Dedifferentiated amniotic fluid mesenchymal stem cell (primary cell): ENCODE data around the gene GNG12.
A peak's percentile ranks its signal among the peaks of the same experiment; 100 is the strongest.

Experiments
- DNase-seq: peaks from one replicate; pipeline ENCODE4 v3.0.0-alpha.2; 2016; ENCODE audit errors: extremely low spot score

Gene GNG12

GRCh38 chr1:67787746-67788145 is 45.5 kb downstream of the GNG12 start:
- no peak for DNase-seq

DNA sequence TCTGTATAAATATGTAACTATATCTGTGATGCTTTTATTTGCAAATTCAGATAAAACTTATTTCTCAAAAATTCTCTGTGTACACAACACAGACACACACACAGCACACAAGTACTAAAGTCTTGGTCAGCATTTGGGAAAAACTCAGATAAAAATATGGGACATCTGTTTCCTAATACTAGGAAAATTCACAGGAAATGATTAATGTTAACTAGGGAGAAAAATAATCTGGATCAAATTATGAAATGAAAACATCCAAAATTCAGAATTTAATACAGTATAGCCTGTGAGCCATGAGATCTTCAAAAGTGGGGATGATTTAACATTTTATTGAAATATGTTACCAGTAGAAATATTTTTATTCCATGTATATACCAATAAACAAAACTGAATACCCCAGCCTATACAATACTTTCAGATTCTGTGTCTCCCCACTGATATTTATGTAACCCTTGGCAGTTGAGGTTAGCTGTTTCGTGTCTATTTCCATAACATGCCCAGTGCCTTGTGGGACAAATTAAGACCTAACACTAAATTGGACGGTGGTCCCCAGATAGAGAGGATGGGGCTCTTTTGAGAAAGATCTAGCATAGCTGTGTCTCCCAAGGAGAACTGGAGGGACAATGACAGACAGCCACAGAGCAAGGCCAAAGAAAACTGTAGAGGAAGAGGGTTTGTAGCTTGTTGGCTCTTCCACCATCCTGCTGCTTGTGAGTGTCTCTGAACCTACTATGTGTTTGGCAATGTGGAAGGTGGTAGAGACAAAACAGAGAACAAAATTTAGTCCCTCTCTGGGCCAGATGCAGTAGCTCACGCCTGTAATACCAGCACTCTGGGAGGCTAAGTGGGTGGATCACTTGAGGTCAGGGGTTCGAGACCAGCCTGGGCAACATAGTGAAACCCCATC is 47.2 kb downstream of the GNG12 start:
- DNase-seq, result no peak

- DNase-seq, result no peak
Observed at GRCh38 chr1:67784545-67785186, 48.6 kb downstream of the GNG12 start.

GRCh38 chr1:67780637-67781036 is 52.6 kb downstream of the GNG12 start:
- no peak for DNase-seq

GRCh38 chr1:67777440-67777839 is 55.8 kb downstream of the GNG12 start:
- DNase-seq, result no peak

DNA sequence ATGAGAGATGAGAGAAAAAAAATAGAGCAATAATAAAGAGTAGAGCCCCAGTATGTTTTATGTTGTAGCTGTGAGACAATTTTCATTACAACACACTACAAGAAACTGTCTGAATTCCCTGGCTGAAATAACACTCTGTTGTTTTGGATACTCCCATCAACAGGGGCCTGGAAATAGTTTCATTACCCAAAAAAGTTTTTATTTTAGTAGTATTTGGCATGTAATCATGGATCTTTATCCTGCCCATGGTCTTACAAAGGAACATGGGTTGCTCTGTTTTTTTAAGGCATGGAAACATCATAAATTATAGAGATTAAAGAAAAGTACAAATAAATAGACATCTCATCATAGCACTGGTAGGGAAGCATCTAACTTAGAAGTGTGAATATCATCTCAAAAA is 56.3 kb downstream of the GNG12 start:
- no peak for DNase-seq

DNA sequence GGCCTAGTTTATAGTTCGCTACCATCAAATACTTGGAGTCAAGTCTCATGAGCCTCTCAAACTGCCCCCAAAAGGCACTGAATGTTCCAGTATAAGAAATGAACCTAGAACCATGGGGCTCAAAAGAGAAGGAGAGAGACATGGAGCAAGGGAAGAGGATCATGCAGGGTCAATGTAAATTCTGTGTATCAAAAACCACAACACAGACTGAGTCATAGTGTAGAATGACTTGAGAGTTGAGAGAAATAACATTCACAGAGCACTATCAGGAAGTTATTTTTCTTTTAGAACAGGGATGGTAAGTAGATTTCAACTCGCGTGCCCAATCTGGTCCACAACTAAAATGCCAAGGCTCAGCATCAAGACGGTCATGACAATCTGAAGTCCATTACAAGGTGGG is 59.8 kb downstream of the GNG12 start:
- no peak for DNase-seq

GRCh38 chr1:67771749-67772148 is 61.5 kb downstream of the GNG12 start:
- DNase-seq, result peak; percentile 20

- peak; percentile 31 for DNase-seq
Observed at GRCh38 chr1:67771152-67771551, 62.1 kb downstream of the GNG12 start.

GRCh38 chr1:67769633-67770256 is 63.5 kb downstream of the GNG12 start:
- no peak for DNase-seq

- no peak for DNase-seq
Observed at GRCh38 chr1:67768480-67768879, 64.8 kb downstream of the GNG12 start.

DNA sequence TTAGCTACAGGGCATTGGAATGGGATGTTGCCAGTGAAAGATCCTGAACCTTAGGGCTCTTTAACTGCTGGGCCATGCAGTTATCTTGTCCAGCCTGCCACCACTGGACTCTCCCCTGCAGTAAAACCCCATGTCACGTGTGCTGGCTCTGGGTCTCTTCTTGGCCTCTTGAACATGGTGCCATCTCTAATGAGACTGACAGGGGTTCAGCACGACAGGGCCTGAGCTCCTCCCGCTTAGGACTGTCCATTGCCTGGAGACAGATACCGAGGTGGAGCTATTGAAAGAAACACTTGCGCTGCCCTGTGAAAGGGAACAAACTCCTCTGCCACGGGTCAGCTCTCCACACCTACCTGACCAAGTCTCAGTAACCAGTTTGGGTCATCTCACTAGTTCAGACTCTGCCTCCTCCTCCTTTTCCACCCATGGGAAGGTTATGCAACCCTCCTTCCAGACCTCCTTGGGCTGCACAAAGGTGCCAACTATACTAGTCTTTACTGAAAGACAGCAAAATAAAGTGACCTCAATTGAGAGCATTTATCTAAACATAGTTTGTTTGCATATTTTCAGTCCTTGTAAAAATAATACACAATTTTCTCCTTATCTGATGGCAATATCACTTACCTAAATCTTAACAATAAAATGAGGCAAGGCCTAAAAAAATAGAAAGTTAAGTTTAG is 66.0 kb downstream of the GNG12 start:
- no peak for DNase-seq

- peak; percentile 77 for DNase-seq
Observed at GRCh38 chr1:67766141-67766978, 66.9 kb downstream of the GNG12 start.

DNA sequence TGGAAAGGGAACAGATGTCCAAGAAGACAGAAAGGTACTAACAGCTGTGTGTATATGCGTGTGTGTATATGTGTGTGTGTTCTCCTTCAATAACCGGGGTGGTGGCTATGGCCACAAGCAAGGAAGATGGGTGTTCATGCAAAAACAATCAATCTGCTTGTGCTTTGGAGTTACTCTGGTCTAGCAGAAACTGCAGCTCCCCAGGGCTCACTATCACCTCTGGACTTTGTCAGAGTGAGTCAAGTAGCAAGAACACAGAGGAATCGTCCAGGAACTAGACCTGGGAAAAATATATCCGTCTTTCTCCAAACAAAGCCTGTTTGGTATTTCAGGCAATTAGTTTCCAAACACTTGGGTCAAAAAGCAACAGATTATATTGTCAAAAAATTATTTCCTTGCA is 68.6 kb downstream of the GNG12 start:
- no peak for DNase-seq

DNA sequence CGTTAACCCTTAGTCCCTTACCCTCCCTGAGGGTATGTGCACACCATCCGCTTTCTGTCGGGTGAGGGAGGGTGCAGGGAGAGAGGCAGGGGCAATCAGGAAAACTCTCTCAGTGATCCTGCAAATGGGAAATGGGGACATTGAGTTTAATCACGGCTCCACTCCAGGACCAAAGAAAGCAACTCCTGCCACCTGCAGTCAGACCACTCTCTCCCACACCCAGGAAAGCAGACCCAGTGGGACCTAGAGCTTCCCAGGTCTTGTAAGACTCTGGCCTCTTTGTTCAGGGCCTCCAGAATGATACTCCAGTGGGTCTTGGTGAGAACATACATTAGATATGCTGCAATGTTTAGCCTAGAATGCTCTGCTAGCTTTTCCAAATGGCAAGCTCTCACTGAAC is 71.5 kb downstream of the GNG12 start:
- no peak for DNase-seq

GRCh38 chr1:67761091-67761490 is 72.2 kb downstream of the GNG12 start:
- no peak for DNase-seq

GRCh38 chr1:67760030-67760821 is 73.0 kb downstream of the GNG12 start:
- DNase-seq, result peak; percentile 58

DNA sequence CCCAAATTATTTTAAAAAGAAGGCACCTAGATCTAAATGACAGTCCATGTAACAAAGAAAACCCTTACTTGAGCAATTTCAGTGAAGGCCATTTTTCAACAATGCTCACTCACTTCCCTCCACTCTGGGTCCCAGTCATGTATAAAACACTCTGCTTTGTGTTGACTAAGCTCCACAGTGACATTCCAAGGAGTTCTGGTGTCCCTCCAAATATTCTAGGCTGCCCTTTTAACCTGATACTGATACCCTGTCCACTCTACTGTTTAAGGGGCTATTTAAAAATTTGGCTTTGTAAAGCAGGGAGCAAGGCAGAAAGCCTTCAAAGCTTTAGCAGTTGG is 73.6 kb downstream of the GNG12 start:
- no peak for DNase-seq

DNA sequence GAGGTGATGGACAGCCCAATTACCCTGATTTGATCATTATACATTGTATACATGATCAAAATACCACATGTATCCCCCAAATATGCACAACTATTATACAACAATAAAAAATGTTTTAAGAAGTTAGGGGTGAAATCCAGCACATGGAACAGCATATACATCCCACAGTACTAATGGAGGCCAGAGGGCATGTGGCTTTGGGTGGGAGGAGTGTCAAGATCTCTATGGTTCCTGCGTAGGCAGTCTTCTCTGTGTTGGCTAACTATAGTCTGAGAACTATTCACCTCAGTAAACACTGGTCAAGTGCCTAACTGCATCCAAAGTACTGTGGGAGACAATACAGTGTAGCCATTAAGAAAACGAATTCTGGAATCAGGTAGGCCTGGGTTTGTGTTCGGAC is 74.2 kb downstream of the GNG12 start:
- DNase-seq, result no peak

- DNase-seq, result no peak
Observed at GRCh38 chr1:67755619-67756018, 77.6 kb downstream of the GNG12 start.

GRCh38 chr1:67755160-67755559 is 78.1 kb downstream of the GNG12 start:
- DNase-seq, result no peak
